Liver (tissue), 9 donors: Measurements from ENCODE around the gene PTPN6. TPM values are rescaled to one million over a fixed set of nuclear protein-coding genes. Genes with fewer than 3 reads are reported as not detected.

ENCODE experiments used
- DNase-seq: peaks from one replicate; pipeline ENCODE4 v3.0.0-alpha.2; 2017; ENCODE audit warnings: low spot score
- H3K27ac ChIP-seq, 2 donors: one replicate each; pipeline ENCODE4 v1.7.0; 2013; ENCODE audit warnings: inconsistent platforms in 2 of 2, low read length in 2 of 2, control low read depth in 1 of 2, low read depth in 1 of 2, mild to moderate bottlenecking in 1 of 2
- H3K27me3 ChIP-seq, 4 donors: one replicate each; pipeline versions ENCODE4 v1.6.1 to v1.7.0; 2013; ENCODE audit warnings: low read length in 3 of 4, inconsistent platforms in 1 of 4, mild to moderate bottlenecking in 1 of 4, moderate library complexity in 1 of 4; ENCODE audit not compliant: control insufficient read depth in 4 of 4, insufficient read depth in 4 of 4
- H3K36me3 ChIP-seq, 4 donors: one replicate each; pipeline versions ENCODE4 v1.6.1 to v1.7.0; 2013; ENCODE audit warnings: low read length in 3 of 4, mild to moderate bottlenecking in 3 of 4, low read depth in 1 of 4, moderate library complexity in 1 of 4; ENCODE audit not compliant: control insufficient read depth in 4 of 4, insufficient read depth in 3 of 4
- H3K4me1 ChIP-seq, 4 donors: one replicate each; pipeline versions ENCODE4 v1.6.1 to v1.7.0; 2013; ENCODE audit warnings: low read length in 3 of 4, mild to moderate bottlenecking in 3 of 4, moderate library complexity in 1 of 4; ENCODE audit not compliant: control insufficient read depth in 4 of 4, insufficient read depth in 4 of 4
- H3K4me3 ChIP-seq, 3 donors: one replicate each; pipeline versions ENCODE4 v1.6.1 to v1.7.0; 2013; ENCODE audit warnings: low read length in 3 of 3, control low read depth in 1 of 3, low read depth in 1 of 3, mild to moderate bottlenecking in 1 of 3
- H3K9ac ChIP-seq, 2 donors: one replicate each; pipeline ENCODE4 v1.7.0; 2013; ENCODE audit warnings: low read length in 2 of 2, mild to moderate bottlenecking in 2 of 2, moderate library complexity in 2 of 2, control low read depth in 1 of 2, low read depth in 1 of 2
- H3K9me3 ChIP-seq, 4 donors: one replicate each; pipeline versions ENCODE4 v1.6.1 to v1.7.0; 2013; ENCODE audit warnings: low read length in 3 of 4; ENCODE audit not compliant: control insufficient read depth in 4 of 4
- CTCF ChIP-seq: fragments of 150-350 bp; IDR thresholded peaks from 2 replicates; pipeline ENCODE4 v1.5.1; 2017; ENCODE audit warnings: improper control_type of control experiment, low read depth, low read length; ENCODE audit not compliant: missing input control
- EGR1 ChIP-seq, 2 donors: IDR thresholded peaks; 2 replicates each; pipeline ENCODE4 v1.6.1; 2016 to 2018; ENCODE audit warnings: antibody characterized with exemption in 2 of 2, low read depth in 2 of 2
- FOXA1 ChIP-seq: IDR thresholded peaks from 2 replicates; pipeline ENCODE4 v1.6.1; 2016; ENCODE audit warnings: antibody characterized with exemption
- FOXA2 ChIP-seq: IDR thresholded peaks from 2 replicates; pipeline ENCODE4 v1.6.1; 2016; ENCODE audit warnings: antibody characterized with exemption
- HNF4G ChIP-seq: IDR thresholded peaks from 2 replicates; pipeline ENCODE4 v1.6.1; 2016; ENCODE audit warnings: antibody characterized with exemption
- JUND ChIP-seq, 2 donors: IDR thresholded peaks; 2 replicates each; pipeline ENCODE4 v1.6.1; 2016; ENCODE audit warnings: antibody characterized with exemption in 2 of 2
- MAX ChIP-seq: IDR thresholded peaks from 2 replicates; pipeline ENCODE4 v1.6.1; 2016; ENCODE audit warnings: antibody characterized with exemption
- RAD21 ChIP-seq, 2 donors: IDR thresholded peaks; 2 replicates each; pipeline ENCODE4 v1.6.1; 2016; ENCODE audit warnings: antibody characterized with exemption in 2 of 2, mild to moderate bottlenecking in 2 of 2
- REST ChIP-seq: IDR thresholded peaks from 2 replicates; pipeline ENCODE4 v1.6.1; 2016; ENCODE audit warnings: antibody characterized with exemption, mild to moderate bottlenecking
- RXRA ChIP-seq, 2 donors: IDR thresholded peaks; 2 replicates each; pipeline ENCODE4 v1.6.1; 2017 to 2018; ENCODE audit warnings: antibody characterized with exemption in 2 of 2, mild to moderate bottlenecking in 1 of 2
- SP1 ChIP-seq: IDR thresholded peaks from 2 replicates; pipeline ENCODE4 v1.6.1; 2018; ENCODE audit warnings: antibody characterized with exemption, mild to moderate bottlenecking
- TAF1 ChIP-seq: conservative IDR thresholded peaks from 2 replicates; pipeline ENCODE4 v1.6.1; 2016; ENCODE audit warnings: antibody characterized with exemption, mild to moderate bottlenecking
- YY1 ChIP-seq: IDR thresholded peaks from 2 replicates; pipeline ENCODE4 v1.6.1; 2016; ENCODE audit warnings: antibody characterized with exemption, mild to moderate bottlenecking
- WGBS: extraction: QIAGEN DNeasy Blood & Tissue Kit; methylation state at CpG from one replicate; pipeline ENCODE4 v1.1.7; 2013; 5-methylcytosine and 5-hydroxymethylcytosine counted together
- polyA plus RNA-seq, 2 donors: library from polyadenylated mRNA; stranded (reverse) in 1 of 2; unstranded in 1 of 2; fragments of 200-250 nt in 1 of 2; fragments of >200 nt in 1 of 2; fragmentation: Nextera tagmentation in 1 of 2; extraction: Ambion mirVana in 1 of 2; gene quantifications; one replicate each; pipeline versions ENCODE4 v1.2.1 to v1.2.3, GENCODE V29; 2013 to 2015
- total RNA-seq, 2 donors: library from RNA; depleted of rRNA; stranded (reverse); fragments of >200 nt; gene quantifications; one replicate each; pipeline ENCODE4 v1.2.3, GENCODE V29; 2014
- TF ChIP-seq, protein P1 (sequence below): IDR thresholded peaks from 2 replicates; pipeline ENCODE4 v1.6.1; 2016; ENCODE audit warnings: antibody characterized with exemption
- TF ChIP-seq, protein P2 (sequence below): IDR thresholded peaks from 2 replicates; pipeline ENCODE4 v1.6.1; 2016; ENCODE audit warnings: antibody characterized with exemption
- donor health status: healthy.
- donor health status: healthy.
- donor health status: healthy.
- donor health status: healthy.
- donor health status: healthy.

The PTPN6 gene
- total and polyA plus RNA-seq, 4 donors: 15.2 to 41.0 (median 19.6) TPM

DNA sequence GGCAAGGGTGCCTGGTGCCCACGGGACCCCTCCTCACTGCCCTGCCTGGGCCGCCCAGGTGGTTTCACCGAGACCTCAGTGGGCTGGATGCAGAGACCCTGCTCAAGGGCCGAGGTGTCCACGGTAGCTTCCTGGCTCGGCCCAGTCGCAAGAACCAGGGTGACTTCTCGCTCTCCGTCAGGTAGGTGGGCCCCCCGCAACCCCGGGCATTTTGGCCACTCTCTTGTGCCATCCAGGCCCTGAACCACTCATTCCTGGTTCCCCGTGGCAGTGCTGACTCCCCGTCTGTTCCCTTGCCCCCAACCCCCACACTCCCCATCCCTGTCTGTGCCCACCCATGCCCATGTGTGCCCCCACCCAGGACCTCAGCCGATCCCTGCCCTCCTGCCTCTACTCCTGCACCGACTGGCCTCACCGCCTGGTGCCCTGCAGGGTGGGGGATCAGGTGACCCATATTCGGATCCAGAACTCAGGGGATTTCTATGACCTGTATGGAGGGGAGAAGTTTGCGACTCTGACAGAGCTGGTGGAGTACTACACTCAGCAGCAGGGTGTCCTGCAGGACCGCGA is 480 bp downstream of the PTPN6 start:
- peaks cover 0 to 7% (median 6%) of the 10 kb centered on the region in 4 donors for H3K4me1 ChIP-seq
- no peak for TF ChIP-seq REST
- TF ChIP-seq FOXA2: no peak
- TF ChIP-seq, protein P1, sequence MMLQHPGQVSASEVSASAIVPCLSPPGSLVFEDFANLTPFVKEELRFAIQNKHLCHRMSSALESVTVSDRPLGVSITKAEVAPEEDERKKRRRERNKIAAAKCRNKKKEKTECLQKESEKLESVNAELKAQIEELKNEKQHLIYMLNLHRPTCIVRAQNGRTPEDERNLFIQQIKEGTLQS: no peak
- TF ChIP-seq CTCF: no peak
- no peak for TF ChIP-seq MAX
- TF ChIP-seq, protein P2, sequence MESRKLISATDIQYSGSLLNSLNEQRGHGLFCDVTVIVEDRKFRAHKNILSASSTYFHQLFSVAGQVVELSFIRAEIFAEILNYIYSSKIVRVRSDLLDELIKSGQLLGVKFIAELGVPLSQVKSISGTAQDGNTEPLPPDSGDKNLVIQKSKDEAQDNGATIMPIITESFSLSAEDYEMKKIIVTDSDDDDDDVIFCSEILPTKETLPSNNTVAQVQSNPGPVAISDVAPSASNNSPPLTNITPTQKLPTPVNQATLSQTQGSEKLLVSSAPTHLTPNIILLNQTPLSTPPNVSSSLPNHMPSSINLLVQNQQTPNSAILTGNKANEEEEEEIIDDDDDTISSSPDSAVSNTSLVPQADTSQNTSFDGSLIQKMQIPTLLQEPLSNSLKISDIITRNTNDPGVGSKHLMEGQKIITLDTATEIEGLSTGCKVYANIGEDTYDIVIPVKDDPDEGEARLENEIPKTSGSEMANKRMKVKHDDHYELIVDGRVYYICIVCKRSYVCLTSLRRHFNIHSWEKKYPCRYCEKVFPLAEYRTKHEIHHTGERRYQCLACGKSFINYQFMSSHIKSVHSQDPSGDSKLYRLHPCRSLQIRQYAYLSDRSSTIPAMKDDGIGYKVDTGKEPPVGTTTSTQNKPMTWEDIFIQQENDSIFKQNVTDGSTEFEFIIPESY: no peak
- no peak for TF ChIP-seq JUND (IDR thresholded peaks at IDR 0.05)
- no peak for TF ChIP-seq RXRA (IDR thresholded peaks at IDR 0.05)
- no peak for TF ChIP-seq TAF1
- TF ChIP-seq RAD21 (IDR thresholded peaks at IDR 0.05): no peak
- no peak for TF ChIP-seq FOXA1
- TF ChIP-seq YY1: no peak
- no peak for TF ChIP-seq SP1
- no peak for TF ChIP-seq HNF4G
- TF ChIP-seq EGR1 (IDR thresholded peaks at IDR 0.05; ENCODE audit: low read depth in 2 of 2): no peak
- H3K27me3 ChIP-seq: no peaks in the 10 kb centered on the region
- no peak for DNase-seq
- H3K36me3 ChIP-seq: no peaks in the 10 kb centered on the region
- peak overlapping the region; percentile 64 to 81 for H3K27ac ChIP-seq
- H3K4me3 ChIP-seq: peak overlapping the region; percentile 12 to 53 (median 41)
- H3K9ac ChIP-seq: peak overlapping the region in 1 of 2 donors; percentile 32
- WGBS: 81% methylated on average over 20 of the region's 20 CpGs
- H3K9me3 ChIP-seq: no peaks in the 10 kb centered on the region
